ENCODE measurements around the gene AEBP2.
"Not testable (repeated sequence)": the region's sequence is repeated elsewhere in the genome, so short reads cannot be mapped to it uniquely, and the experiment has no call there.

Gene AEBP2

DNA sequence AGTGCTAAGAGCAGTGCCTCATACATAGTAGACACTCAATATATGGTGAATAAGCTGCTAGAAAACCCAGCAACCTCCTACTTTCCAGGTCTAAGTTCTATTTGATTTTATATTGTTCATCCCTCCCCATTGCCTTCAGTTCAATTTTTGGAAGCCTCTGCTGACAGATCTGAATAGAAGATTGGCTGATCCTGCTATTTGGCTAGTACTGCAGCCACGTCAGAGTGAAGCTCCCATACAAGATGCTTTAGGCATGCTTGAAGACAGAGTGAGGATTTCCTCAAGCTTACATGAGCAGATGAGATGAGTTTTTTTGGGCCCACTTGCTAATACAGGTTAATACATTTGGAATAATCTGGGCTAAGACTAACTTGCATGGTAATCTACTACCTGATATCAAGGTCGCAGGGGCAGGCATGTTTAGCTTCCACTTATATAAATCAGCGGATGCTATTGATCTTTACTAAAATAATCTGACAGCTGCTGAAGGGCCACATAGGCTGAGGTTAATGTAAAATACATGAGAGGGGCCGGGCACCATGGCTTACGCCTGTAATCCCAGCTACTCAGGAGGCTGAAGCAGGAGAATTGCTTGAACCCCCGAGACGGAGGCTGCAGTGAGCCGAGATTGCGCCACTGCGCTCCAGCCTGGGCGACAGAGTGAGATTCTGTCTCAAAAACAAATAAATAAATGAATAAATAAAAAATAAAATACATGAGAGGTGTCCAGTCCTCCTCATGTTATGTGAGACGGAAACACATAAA is 15.9 kb upstream of the AEBP2 start:
- no peak for DNase-seq

DNA sequence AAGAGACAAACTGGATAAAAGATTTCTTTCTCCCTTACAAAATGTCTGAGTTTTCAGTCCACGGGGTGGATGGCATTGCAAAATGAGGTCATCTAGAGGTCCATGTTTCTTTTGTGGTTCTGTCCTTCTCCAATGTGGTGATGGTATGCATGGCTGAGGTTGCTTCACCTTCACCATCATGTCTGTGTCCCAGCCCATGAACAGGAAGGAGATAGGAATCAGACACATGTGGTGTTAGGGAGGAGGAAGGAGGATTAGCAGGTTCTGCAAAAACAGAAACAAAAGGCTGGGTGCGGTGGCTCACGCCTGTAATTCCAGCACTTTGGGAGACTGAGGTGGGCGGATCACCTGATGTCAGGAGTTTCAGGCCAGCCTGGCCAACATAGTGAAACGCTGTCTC is 11.0 kb upstream of the AEBP2 start:
- DNase-seq: no peak

DNA sequence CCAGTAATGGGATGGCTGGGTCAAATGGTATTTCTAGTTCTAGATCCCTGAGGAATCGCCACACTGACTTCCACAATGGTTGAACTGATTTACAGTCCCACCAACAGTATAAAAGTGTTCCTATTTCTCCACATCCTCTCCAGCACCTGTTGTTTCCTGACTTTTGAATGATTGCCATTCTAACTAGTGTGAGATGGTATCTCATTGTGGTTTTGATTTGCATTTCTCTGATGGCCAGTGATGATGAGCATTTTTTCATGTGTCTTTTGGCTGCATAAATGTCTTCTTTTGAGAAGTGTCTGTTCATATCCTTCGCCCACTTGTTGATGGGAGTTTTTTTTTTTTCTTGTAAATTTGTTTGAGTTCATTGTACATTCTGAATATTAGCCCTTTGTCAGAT is 9.8 kb upstream of the AEBP2 start:
- not testable (repeated sequence) for DNase-seq

DNA sequence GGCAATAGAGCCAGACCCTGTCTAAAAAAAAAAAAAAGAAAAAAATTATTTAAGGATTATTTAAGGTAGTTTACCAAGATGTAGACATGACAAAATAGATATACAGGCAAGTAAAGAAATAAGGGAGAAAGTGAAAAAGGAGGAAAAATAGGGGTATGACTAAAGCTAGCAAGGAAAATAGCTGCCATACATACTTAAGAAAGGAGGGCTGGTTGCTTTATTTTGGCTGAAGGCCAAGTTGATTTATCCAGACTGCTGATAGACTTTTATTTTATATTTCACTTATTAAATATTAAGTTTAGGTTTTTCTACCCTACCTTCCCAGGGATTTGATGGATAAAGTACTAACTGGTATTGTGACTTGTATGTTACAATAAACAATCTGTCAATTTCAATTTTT is 8.3 kb upstream of the AEBP2 start:
- no peak for DNase-seq

DNA sequence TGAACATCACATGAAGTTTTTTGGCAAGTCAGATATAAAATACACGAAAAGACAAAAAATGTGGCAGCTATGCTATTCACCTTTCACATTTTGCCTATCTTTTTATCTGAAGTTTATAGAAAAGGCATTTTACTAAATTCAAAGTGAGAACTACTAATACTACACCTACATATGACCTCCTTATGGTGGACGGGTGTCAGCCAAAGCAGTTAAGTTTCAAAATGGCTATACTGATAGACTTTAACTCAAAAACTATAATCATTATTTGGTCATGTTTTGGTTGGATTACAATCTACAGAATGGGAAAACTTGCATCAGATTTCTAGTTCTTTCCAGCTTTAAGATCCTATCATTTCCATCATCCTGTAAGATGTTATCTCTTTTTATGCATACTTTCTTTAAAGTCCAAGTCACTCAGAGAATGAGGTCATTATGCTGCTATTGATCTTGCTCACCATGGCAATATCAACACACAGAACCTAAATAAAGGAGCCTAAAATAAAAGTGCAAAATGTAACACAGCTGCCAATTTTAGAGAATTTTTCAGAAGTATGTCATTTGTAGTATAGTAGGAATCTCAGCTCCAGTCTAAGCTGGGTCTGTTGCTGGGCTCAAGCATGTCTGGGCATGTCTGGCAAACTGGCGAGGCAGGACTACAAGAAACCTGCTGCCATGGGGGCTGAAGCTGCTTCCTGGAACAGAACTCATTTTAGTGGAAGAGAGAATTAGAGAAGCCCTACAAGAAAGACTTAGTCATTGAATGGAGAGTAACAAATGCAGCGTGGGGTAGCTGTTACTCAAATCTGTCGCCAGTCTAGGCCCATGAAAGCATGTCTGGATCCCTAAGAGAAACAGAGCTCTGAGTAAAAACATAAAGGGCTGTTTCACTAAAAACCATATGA is 7.6 kb upstream of the AEBP2 start:
- DNase-seq: peak; percentile 73

DNA sequence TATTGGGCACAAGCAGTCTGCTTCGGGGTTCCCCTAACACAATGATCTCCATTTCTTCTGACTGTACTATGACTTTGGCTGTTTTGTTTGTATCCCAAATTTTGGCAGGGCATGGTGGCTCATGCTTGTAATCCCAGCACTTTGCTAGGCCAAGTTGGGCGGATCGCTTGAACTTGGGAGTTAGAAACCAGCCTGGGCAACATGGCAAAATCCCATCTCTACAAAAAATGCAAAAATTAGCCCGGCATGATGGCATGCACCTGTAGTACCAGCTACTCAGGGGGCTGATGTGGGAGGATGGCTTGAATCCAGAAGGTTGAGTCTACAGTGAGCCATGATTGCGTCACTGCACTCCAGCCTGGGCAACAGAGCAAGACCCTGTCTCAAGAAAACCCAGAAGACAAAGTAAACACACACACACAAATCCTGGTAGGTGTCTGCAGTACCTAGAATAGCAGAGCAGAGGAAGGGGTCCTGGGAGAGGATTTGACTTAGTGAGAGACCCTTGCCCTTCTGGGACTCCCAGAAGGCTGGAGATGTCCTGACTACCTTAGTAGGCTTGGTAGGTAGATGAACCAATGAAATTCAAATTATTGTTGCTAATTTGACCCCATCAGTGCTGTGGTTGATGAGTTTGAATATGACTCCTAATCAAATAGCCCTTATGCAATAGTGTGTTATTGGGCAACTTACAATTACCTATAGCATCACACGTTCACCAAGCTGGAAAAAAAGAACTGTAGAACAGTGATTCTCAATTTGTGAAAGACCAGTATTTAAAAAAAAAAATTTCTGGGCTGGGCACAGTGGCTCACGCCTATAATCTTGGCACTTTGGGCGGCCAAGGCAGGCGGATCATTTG is 6.8 kb upstream of the AEBP2 start:
- no peak for DNase-seq

DNA sequence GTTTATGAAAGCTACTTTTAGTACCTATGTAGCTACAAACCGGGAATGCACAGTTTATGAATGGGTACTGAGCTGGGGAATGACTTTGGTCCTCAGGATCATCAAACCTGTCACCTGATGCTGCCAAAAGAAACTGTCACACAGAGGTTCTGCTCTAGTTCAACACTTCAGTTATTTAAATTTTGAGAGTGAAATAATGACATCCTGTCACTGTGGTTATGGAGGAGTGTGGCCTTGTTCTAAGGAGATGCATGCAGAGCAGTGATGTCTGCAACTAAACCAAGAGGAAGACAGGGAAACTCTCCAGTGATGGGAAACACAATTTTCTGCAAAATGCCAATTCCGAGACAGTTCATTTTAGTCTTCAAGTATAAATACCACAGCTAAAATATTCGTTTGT is 4.8 kb upstream of the AEBP2 start:
- no peak for DNase-seq

DNA sequence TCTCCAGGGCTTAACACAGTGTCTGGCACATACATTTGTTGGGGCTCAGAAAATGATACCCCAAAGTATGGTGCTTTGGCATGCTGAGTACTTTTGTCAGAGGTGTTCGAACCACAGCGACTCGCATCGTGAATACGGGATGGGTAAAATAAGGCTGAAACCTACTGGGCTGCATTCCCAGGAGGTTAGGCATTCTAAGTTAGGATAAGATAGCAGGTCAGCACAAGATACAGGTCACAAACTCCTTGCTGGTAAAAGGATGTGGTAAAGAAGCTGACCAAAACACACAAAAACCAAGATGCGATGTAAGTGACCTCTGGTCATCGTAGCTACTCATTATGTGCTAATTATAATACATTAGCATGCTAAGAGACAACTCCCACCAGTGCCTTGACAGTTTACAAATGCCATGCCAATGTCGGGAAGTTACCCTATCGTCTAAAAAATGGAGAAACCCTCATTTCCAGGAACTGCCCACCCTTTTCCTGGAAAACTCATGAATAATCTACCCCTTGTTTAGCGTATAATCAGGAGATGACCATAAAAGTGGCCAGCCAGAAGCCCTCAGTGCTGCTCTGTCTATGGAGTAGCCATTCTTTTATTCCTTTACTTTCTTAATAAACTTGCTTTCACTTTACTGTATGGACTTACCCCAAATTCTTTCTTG is 3.3 kb upstream of the AEBP2 start:
- no peak for DNase-seq

DNA sequence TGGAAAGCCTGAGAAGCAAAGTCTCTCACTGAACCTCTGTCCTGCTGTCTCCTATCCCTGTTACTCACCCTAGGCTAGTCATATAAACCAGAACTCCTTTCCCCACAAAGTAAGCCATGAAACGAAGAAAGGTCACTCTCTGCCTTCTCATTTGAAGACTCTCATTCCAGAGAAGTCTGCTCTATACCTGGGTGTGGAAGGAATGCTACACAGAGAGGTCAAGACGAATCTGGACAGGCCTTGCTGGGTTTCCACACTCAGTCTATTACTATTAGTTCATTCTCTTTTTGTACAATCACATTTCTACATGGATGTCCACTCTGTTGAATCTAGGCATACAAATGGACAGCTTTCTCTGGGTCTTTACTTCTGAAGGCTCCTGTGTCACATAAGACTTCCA is 2.4 kb upstream of the AEBP2 start:
- no peak for DNase-seq

DNA sequence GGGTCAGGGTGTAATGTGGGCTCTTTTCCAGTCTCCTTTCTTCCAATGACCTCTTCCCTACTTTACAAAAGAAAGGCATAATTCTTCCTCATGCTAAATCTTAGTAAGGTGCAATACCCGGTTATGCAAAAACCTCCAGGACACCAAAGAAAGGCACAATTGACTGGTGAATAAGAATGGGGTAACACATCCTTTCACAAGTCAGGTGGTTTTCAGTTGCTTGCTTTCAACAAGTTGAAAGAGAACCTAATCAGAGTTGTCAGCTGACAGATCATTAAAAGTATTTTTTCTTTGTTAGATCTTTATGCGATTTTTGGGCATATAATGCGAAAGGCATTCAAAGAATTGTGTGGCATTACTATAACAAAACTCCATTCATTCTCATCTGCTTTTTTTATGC is 1.3 kb upstream of the AEBP2 start:
- DNase-seq: no peak

DNA sequence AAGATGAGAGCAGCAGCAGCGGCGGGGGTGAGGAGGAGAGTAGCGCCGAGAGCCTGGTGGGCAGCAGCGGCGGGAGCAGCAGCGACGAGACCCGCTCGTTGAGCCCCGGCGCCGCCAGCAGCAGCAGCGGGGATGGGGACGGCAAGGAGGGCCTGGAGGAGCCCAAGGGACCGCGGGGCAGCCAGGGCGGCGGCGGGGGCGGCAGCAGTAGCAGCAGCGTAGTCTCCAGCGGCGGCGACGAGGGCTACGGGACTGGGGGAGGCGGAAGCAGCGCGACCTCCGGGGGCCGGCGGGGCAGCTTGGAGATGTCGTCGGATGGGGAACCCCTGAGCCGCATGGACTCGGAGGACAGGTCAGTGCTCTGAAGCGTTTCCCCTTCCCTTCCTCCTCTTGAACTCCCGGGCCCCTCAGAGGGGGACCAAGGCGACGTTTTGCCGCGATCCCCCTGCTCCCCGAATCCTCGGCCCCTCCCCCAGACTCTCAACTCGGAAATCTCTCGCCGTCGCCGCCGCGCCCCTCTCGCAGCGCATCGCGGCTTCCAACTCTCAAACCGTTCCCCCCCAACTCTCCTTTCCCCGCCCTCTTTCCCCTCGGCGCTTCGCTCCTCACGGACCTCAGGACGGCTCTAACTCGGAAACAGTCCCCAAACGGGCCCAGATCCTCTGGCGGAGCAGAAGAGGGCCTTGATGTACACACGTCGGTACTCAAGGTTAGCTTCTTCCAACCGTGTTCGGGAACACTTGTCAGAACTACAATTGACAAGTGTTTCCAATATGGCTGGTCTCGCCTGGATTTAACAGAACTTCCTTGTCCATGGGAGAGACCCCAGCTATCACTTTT is 947 bp downstream of the AEBP2 start:
- peak; percentile 83 for DNase-seq

DNA sequence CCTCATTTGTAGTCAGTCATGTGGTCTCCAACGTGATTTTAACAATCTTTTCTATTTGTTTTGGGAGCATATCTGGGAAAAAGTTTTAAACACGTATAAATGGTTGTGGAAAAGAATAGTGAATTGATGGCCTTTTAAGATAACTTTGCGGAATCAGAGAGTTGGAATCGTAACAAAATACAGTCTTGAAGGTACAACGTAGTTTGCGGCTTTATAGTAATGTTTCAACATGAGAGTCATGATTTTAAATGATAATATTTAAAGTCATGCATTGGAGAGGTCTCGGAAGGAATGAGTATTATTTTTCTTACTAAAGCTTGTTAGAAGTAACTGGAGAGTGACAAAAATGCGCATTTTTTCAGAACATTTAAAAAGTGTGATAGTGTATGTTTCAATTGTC is 1.6 kb downstream of the AEBP2 start:
- no peak for DNase-seq

DNA sequence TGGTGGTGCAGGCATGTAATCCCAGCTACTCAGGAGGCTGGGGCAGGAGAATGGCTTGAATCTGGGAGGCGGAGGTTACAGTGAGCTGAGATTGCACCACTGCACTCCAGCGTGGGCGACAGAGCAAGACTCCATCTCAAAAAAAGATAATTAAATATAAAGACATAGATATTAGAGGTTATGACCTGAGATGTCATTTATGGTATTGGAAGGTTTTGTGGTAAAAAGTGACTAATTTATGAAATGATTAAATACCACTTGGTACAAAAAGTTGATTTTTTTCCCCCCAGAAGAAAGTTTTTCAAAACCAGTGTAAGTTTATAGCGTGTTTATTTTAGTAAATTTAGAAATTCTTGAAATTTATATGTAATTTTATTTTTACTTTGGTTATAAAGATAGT is 4.3 kb downstream of the AEBP2 start:
- no peak for DNase-seq

DNA sequence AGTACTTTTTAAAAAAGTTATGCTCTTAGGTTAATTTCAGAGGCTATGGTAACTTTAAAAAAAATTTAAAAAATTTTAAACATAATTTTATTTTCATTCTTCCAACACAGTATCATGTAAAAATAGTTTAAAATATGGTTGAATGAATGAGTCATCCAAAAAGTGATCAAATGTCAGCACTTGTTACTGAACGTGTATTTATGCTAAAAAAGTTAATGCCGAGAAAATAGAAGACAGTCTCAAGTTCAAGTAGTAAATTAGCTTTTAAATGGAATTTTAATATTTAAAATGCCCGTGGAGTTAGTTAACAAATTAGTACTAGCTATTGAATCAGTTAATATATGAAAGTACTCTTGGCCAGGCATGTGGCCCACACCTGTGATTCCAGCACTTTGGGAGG is 4.8 kb downstream of the AEBP2 start:
- no peak for DNase-seq

DNA sequence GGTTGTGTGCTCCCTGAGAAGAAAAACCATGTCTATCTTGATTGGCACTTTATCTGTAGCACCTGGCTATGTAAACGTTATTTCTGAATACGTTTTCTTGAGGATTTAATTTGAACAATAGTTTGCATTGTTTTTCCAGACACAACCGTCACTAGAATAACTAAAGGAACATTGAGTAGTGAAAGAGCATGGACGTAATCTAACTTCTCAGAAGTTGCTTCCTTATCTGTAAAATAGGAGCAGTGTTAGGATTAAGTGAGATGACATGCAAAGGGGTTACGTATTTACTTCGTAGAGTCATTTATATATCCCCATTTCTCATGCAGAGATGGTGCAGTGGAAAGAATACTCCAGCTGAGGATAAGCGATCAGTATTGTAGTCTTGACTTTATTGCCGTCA is 8.1 kb downstream of the AEBP2 start:
- no peak for DNase-seq

DNA sequence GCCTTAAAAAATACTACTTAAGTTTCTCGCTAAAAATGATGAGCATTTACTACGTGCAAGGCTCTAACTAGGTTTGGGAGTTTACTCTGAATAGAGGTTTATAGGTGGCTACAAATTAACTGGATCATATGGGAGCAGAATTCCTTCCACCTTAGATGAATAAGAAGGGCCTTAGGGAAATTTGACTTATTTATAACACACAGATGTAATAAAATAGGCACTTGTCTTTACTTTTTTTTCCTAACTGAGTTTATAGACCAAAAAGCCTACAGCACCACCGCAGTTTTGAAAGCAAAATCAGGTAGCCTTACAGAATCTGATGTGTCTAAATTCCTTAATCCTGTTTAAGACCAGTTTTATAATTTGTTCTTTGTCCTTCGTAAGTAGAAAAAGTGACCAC is 10.5 kb downstream of the AEBP2 start:
- DNase-seq: no peak

DNA sequence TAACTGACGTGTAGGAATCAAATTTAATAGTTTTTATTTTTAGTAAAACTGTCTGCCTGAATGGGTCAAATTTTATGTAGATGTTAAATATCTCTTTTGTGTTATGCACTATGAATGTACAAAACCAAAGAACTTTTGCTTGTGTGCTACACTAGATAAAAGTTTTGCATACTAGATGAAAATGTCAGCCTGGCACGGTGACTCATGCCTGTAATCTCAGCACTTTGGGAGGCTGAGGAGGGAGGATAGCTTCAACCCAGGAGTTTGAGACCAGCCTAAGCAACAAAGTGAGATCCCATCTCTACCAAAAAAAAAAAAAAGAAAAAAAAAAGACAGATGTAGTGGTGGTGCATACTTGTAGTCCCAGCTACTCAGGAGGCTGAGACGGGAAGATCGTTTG is 11.1 kb downstream of the AEBP2 start:
- no peak for DNase-seq

DNA sequence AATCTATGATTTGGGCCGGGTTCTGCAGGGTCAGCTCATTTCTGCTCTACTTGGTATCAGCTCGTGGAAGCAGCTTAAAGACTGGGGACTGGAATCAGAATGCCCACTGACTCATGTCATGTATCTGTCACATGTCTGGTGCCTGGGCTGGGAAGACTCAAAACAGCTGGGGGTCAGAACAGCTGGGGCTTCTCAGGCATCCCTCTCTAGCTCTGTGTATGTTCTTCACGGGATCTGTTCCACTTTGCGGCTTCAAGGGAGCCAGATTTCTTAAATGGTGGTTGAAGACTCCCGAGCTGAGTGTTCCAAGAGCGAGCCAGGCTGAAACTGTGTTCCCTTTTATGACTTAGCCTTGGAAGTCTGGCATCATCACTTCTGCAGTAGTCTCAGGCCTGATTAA is 11.9 kb downstream of the AEBP2 start:
- DNase-seq: no peak

DNA sequence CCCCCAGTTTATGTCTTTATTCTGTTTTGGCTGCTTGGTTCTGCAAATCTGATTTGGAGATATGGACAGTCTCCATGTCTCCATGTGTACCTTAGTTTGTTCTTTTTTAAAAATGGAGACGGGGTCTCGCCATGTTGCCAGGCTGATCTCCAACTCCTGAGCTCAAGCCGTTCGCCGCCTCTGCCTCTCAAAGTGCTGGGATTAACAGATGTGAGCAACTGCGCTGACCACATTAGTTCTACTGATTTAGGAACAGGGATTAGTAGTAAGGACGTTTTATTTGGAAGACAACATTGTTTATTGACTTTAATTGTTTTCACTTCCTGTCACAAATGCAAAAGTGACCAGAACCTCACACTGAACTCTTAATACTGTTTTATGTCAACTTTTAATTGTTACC is 14.7 kb downstream of the AEBP2 start:
- DNase-seq: no peak

DNA sequence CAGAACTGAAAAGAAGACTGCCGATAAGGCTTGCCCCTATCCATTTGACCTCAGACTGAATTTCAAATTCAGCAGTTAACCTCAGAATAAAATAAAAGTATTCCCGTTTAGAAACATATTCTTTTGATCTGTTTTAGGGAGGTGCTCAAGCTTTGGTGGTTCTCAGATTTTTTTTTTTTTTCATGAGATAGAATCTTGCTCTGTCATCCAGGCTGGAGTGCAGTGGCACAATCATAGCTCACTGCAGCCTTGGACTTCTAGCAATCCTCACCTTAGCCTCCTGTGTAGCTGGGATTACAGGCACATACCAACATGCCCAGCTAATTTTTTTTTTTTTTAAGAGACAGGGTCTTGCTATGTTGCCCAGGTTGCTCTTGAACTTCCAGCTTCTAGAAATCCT is 15.5 kb downstream of the AEBP2 start:
- no peak for DNase-seq

DNA sequence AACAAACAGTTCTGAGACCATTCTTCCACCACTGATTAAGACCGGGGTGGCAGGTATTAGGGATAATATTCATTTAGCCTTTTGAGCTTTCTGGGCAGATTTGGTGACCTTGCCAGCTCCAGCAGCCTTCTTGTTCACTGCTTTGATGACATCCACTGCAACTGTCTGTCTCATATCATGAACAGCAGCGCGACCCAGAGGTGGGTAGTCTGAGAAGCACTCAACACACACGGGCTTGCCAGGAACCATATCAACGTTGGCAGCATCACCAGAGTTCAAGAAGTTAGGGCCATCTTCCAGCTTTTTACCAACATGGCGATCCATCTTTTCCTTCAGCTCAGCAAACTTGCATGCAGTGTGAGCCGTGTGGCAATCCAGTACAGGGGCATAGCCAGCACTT is 16.9 kb downstream of the AEBP2 start:
- no peak for DNase-seq

DNA sequence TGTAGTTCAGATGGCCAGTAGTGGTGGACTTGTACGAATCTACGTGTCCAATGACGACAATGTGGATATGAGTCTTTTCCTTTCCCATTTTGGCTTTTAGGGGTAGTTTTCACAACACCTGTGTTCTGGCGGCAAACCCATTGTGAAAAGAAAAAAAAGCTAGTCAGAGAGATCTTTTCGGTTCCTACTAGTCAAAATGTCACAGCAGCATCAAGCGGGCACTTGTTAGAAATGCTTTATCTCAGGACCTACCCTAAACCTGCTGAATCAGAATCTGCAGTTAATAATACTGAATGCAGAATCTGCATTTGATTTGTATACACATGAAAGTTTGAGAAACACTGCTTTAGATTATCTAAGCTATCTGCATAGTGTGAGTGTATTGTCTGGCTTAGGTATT is 18.3 kb downstream of the AEBP2 start:
- no peak for DNase-seq

Measured in activated CD8-positive, alpha-beta memory T cell treated with anti-CD3 and anti-CD28 coated beads, Interleukin-2, amount 50 U/mL, for 48 hours (primary cell).